H9 (cell line): ENCODE results near the gene POFUT2. TPM values are rescaled to one million over a fixed set of nuclear protein-coding genes. Genes with fewer than 3 reads are reported as not detected.
A peak's percentile ranks its signal among the peaks of the same experiment; 100 is the strongest.

Experiments used
- DNase-seq: peaks from one replicate; pipeline ENCODE4 v3.0.0-alpha.2; 2017
- H2AFZ ChIP-seq: one replicate; pipeline ENCODE4 v1.6.1; 2013; ENCODE audit warnings: mild to moderate bottlenecking, low read length, control low read depth, moderate library complexity
- H2AK5ac ChIP-seq: 2 replicates; pipeline ENCODE4 v1.6.1; 2013; ENCODE audit warnings: low read length, control low read depth, mixed read lengths; ENCODE audit not compliant: insufficient read length
- H2BK120ac ChIP-seq: one replicate; pipeline ENCODE4 v1.6.1; 2013; ENCODE audit warnings: low read depth, mild to moderate bottlenecking, low read length, control low read depth, inconsistent platforms; ENCODE audit not compliant: poor library complexity, severe bottlenecking
- H2BK12ac ChIP-seq: 2 replicates; pipeline ENCODE4 v1.6.1; 2013; ENCODE audit warnings: low read length, control low read depth, mixed read lengths, low read depth; ENCODE audit not compliant: insufficient read length
- H2BK15ac ChIP-seq: 2 replicates; pipeline ENCODE4 v1.6.1; 2013; ENCODE audit warnings: low read depth, low read length, control low read depth
- H2BK20ac ChIP-seq: one replicate; pipeline ENCODE4 v1.6.1; 2013; ENCODE audit warnings: low read depth, mild to moderate bottlenecking, low read length, control low read depth, inconsistent platforms; ENCODE audit not compliant: poor library complexity, severe bottlenecking
- H2BK5ac ChIP-seq: 2 replicates; pipeline ENCODE4 v1.6.1; 2013; ENCODE audit warnings: low read length, control low read depth, mixed read lengths; ENCODE audit not compliant: insufficient read length
- H3K14ac ChIP-seq: 2 replicates; pipeline ENCODE4 v1.6.1; 2013; ENCODE audit warnings: low read length, control low read depth; ENCODE audit not compliant: insufficient read depth
- H3K18ac ChIP-seq: 2 replicates; pipeline ENCODE4 v1.6.1; 2013; ENCODE audit warnings: low read depth, mild to moderate bottlenecking, mixed read lengths, low read length, control low read depth; ENCODE audit not compliant: insufficient read length
- H3K23ac ChIP-seq: 2 replicates; pipeline ENCODE4 v1.6.1; 2013; ENCODE audit warnings: low read length, control low read depth, mixed read lengths, low read depth; ENCODE audit not compliant: insufficient read length
- H3K23me2 ChIP-seq: 2 replicates; pipeline ENCODE4 v1.6.1; 2013; ENCODE audit warnings: low read depth, mild to moderate bottlenecking, mixed read lengths, low read length, control low read depth; ENCODE audit not compliant: insufficient read length, poor library complexity, severe bottlenecking
- H3K27ac ChIP-seq: 2 replicates; pipeline ENCODE4 v1.5.1; 2013; ENCODE audit warnings: low read length, control low read depth, mixed read lengths, low read depth; ENCODE audit not compliant: insufficient read length
- H3K27me3 ChIP-seq: 2 replicates; pipeline ENCODE4 v1.6.1; 2013; ENCODE audit warnings: low read length, control low read depth, inconsistent platforms; ENCODE audit not compliant: insufficient read depth
- H3K4ac ChIP-seq: 2 replicates; pipeline ENCODE4 v1.6.1; 2013; ENCODE audit warnings: low read depth, mild to moderate bottlenecking, control low read depth, inconsistent platforms, low read length, moderate library complexity
- H3K4me1 ChIP-seq: 2 replicates; pipeline ENCODE4 v1.6.1; 2013; ENCODE audit warnings: low read length, control low read depth, inconsistent platforms; ENCODE audit not compliant: insufficient read depth
- H3K4me2 ChIP-seq: 2 replicates; pipeline ENCODE4 v1.6.1; 2013; ENCODE audit warnings: low read length, control low read depth, mixed read lengths; ENCODE audit not compliant: insufficient read length, insufficient read depth
- H3K56ac ChIP-seq: 2 replicates; pipeline ENCODE4 v1.6.1; 2013; ENCODE audit warnings: low read depth, mild to moderate bottlenecking, mixed read lengths, low read length, control low read depth; ENCODE audit not compliant: insufficient read length
- H3K79me1 ChIP-seq: 2 replicates; pipeline ENCODE4 v1.6.1; 2013; ENCODE audit warnings: low read depth, mild to moderate bottlenecking, moderate library complexity, low read length, control low read depth, inconsistent platforms; ENCODE audit not compliant: insufficient read depth, poor library complexity, severe bottlenecking
- H3K79me2 ChIP-seq: 2 replicates; pipeline ENCODE4 v1.6.1; 2013; ENCODE audit warnings: low read length, control low read depth, inconsistent platforms; ENCODE audit not compliant: insufficient read depth
- H3K9ac ChIP-seq: 2 replicates; pipeline ENCODE4 v1.6.1; 2013; ENCODE audit warnings: low read length, control low read depth, mixed read lengths; ENCODE audit not compliant: insufficient read length; ENCODE audit errors: extremely low read depth
- H3K9me3 ChIP-seq: one replicate; pipeline ENCODE4 v1.6.1; 2013; ENCODE audit warnings: low read depth, low read length, inconsistent platforms; ENCODE audit not compliant: control insufficient read depth
- H3T11ph ChIP-seq: one replicate; pipeline ENCODE4 v1.6.1; 2013; ENCODE audit warnings: mild to moderate bottlenecking, low read length, control low read depth, inconsistent platforms
- H4K20me1 ChIP-seq: one replicate; pipeline ENCODE4 v1.6.1; 2013; ENCODE audit not compliant: control insufficient read depth, insufficient read length, insufficient read depth
- H4K5ac ChIP-seq: 2 replicates; pipeline ENCODE4 v1.6.1; 2013; ENCODE audit warnings: low read depth, mild to moderate bottlenecking, mixed read lengths, low read length, control low read depth; ENCODE audit not compliant: insufficient read length
- H4K8ac ChIP-seq: replicated peaks from 2 replicates; pipeline ENCODE4 v1.6.1; 2013; ENCODE audit warnings: low read length, control low read depth, mixed read lengths, low read depth; ENCODE audit not compliant: insufficient read length
- H4K91ac ChIP-seq: 2 replicates; pipeline ENCODE4 v1.6.1; 2013; ENCODE audit warnings: low read depth, mild to moderate bottlenecking, moderate library complexity, mixed read lengths, low read length, control low read depth; ENCODE audit not compliant: insufficient read length
- H3K27ac Mint-ChIP-seq, 3 experiments: 2 replicates in 2 of 3; 3 replicates in 1 of 3; pipeline ENCODE4 v1.8.0; 2020 to 2021; ENCODE audit warnings: mixed read lengths in 3 of 3, mild to moderate bottlenecking in 1 of 3, moderate library complexity in 1 of 3
- H3K27me3 Mint-ChIP-seq: 2 replicates; pipeline ENCODE4 v1.8.0; 2021; ENCODE audit warnings: low read depth, mild to moderate bottlenecking, moderate library complexity, mixed read lengths
- H3K36me3 Mint-ChIP-seq, 3 experiments: 2 replicates in 2 of 3; 3 replicates in 1 of 3; pipeline ENCODE4 v1.8.0; 2020 to 2021; ENCODE audit warnings: low read depth in 3 of 3, mixed read lengths in 3 of 3; ENCODE audit not compliant: insufficient read depth in 1 of 3
- H3K4me1 Mint-ChIP-seq, 2 experiments: 2 replicates each; pipeline ENCODE4 v1.8.0; 2020; ENCODE audit warnings: mixed read lengths in 2 of 2
- H3K4me3 Mint-ChIP-seq, 2 experiments: 2 replicates in 1 of 2; 3 replicates in 1 of 2; pipeline ENCODE4 v1.8.0; 2020 to 2021; ENCODE audit warnings: mild to moderate bottlenecking in 2 of 2, mixed read lengths in 2 of 2, moderate library complexity in 1 of 2
- H3K9me3 Mint-ChIP-seq, 2 experiments: 2 replicates in 1 of 2; 3 replicates in 1 of 2; pipeline ENCODE4 v1.8.0; 2020; ENCODE audit warnings: mild to moderate bottlenecking in 2 of 2, mixed read lengths in 2 of 2, moderate library complexity in 1 of 2
- WGBS: extraction: QIAGEN DNeasy Blood & Tissue Kit; methylation state at CpG from one replicate; pipeline ENCODE4 v1.1.7; 2013; ENCODE audit warnings: missing lambda C conversion rate, low lambda C conversion rate, mixed read lengths; ENCODE audit not compliant: insufficient read length; ENCODE audit errors: extremely low coverage; 5-methylcytosine and 5-hydroxymethylcytosine counted together
- total RNA-seq: library from RNA; stranded (reverse); gene quantifications from 2 replicates; pipeline ENCODE4 v1.2.1, GENCODE V29; 2021
- TF ChIP-seq, protein P1 (sequence below): fragments of 200-600 bp; sonication (generic); conservative IDR thresholded peaks from 3 replicates; pipeline ENCODE4 v1.8.0; 2021; ENCODE audit warnings: antibody characterized with exemption, mild to moderate bottlenecking

Gene POFUT2
- total RNA-seq, 1 experiment from 2014 or later = 34.8 TPM

DNA sequence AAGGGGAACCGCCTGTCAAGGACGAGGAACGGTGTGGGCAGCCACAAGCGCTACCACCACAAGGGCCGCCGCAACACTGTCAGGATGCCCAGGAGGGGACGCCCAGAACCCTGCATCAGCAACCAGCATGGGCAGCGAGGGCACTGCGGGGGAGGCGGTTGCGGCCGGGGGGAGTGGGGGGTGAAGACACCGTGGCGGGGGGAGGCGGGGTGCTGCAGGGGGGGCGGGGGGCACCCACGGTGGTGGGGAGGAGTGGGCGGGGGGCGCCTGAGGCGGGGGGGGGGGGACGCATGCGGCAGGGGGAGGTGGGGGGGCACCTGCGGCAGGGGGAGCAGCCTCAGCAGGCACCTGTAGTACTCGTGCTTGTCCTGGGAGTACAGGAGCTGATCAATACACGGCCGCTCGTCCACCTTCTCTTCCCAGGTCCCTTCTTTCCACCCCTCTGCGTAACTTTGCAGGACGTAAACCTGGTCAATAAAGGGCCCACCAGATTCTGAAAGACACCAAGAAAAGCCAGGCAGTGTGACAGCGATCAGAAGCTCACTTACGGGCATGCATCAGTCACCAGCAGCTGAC lies 4.6 kb downstream of the POFUT2 start:
- no peak overlapping the region for H2BK120ac ChIP-seq
- no peaks in the 10 kb centered on the region for H3K27me3 Mint-ChIP-seq
- H4K91ac ChIP-seq = no peak overlapping the region
- H3K27me3 ChIP-seq = no peaks in the 10 kb centered on the region
- H3K4me1 Mint-ChIP-seq = peaks cover 4 to 9% of the 10 kb centered on the region in 2 experiments
- no peaks in the 10 kb centered on the region for H3K4me1 ChIP-seq
- H2BK12ac ChIP-seq = no peak overlapping the region
- no peak overlapping the region for H4K5ac ChIP-seq
- no peak overlapping the region for H3K27ac ChIP-seq
- peaks cover 38 to 71% (median 62%) of the 10 kb centered on the region in 3 experiments for H3K36me3 Mint-ChIP-seq
- H2AK5ac ChIP-seq = no peak overlapping the region
- DNase-seq = peak; percentile 15
- no peaks in the 10 kb centered on the region for H3K9me3 Mint-ChIP-seq
- no peak overlapping the region for H3K23ac ChIP-seq
- TF ChIP-seq, protein P1, sequence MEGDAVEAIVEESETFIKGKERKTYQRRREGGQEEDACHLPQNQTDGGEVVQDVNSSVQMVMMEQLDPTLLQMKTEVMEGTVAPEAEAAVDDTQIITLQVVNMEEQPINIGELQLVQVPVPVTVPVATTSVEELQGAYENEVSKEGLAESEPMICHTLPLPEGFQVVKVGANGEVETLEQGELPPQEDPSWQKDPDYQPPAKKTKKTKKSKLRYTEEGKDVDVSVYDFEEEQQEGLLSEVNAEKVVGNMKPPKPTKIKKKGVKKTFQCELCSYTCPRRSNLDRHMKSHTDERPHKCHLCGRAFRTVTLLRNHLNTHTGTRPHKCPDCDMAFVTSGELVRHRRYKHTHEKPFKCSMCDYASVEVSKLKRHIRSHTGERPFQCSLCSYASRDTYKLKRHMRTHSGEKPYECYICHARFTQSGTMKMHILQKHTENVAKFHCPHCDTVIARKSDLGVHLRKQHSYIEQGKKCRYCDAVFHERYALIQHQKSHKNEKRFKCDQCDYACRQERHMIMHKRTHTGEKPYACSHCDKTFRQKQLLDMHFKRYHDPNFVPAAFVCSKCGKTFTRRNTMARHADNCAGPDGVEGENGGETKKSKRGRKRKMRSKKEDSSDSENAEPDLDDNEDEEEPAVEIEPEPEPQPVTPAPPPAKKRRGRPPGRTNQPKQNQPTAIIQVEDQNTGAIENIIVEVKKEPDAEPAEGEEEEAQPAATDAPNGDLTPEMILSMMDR = no peak
- H2BK20ac ChIP-seq = no peak overlapping the region
- no peak overlapping the region for H3K27ac Mint-ChIP-seq
- H3K4me3 Mint-ChIP-seq = no peak overlapping the region
- H3K14ac ChIP-seq = no peak overlapping the region
- H4K20me1 ChIP-seq = no peaks in the 10 kb centered on the region
- no peak overlapping the region for H3K4me2 ChIP-seq
- H3K18ac ChIP-seq = no peak overlapping the region
- no peaks in the 10 kb centered on the region for H3K79me1 ChIP-seq
- no peak overlapping the region for H4K8ac ChIP-seq
- no peaks in the 10 kb centered on the region for H3K79me2 ChIP-seq
- H3K56ac ChIP-seq = no peak overlapping the region
- H2AFZ ChIP-seq = no peak overlapping the region
- peaks cover 4% of the 10 kb centered on the region for H3K23me2 ChIP-seq
- no CpG with 5 or more reads among the region's 31 CpGs for WGBS
- H2BK5ac ChIP-seq = no peak overlapping the region
- H2BK15ac ChIP-seq = no peak overlapping the region
- no peak overlapping the region for H3T11ph ChIP-seq
- H3K4ac ChIP-seq = no peak overlapping the region
- no peak overlapping the region for H3K9ac ChIP-seq
- no peaks in the 10 kb centered on the region for H3K9me3 ChIP-seq
